Astrocyte (in vitro differentiated cells and primary cell): ENCODE results near the gene C1GALT1. TPM values are rescaled to one million over a fixed set of nuclear protein-coding genes. Genes with fewer than 3 reads are reported as not detected.
A peak's percentile ranks its signal among the peaks of the same experiment; 100 is the strongest.
"Not testable (repeated sequence)": the region's sequence is repeated elsewhere in the genome, so short reads cannot be mapped to it uniquely, and the experiment has no call there.

ENCODE experiments used
- DNase-seq: peaks from one replicate; pipeline ENCODE4 v3.0.0-alpha.2; 2010; ENCODE audit warnings: low read depth
- FAIRE-seq: peaks from 2 replicates; lab custom pipeline; 2011; peaks lifted over from hg19 to GRCh38; lab: Jason Lieb, UNC
- H2AFZ ChIP-seq: 2 replicates; pipeline ENCODE4 v1.6.0; 2012; ENCODE audit warnings: low read depth, low read length, inconsistent platforms
- H3K27ac ChIP-seq: 2 replicates; pipeline ENCODE4 v1.5.1; 2011; ENCODE audit warnings: low read depth, low read length, inconsistent platforms
- H3K27me3 ChIP-seq: 2 replicates; pipeline ENCODE4 v1.6.0; 2011; ENCODE audit warnings: low read length, inconsistent platforms; ENCODE audit not compliant: insufficient read depth
- H3K36me3 ChIP-seq: 2 replicates; pipeline ENCODE4 v1.5.1; 2011; ENCODE audit warnings: low read length, inconsistent platforms; ENCODE audit not compliant: insufficient read depth
- H3K4me1 ChIP-seq: 2 replicates; pipeline ENCODE4 v1.5.1; 2011; ENCODE audit warnings: low read length, inconsistent platforms; ENCODE audit not compliant: insufficient read depth
- H3K4me2 ChIP-seq: 2 replicates; pipeline ENCODE4 v1.6.0; 2012; ENCODE audit warnings: low read length, inconsistent platforms
- H3K4me3 ChIP-seq: 2 replicates; pipeline ENCODE4 v1.5.1; 2011; ENCODE audit warnings: low read depth, mild to moderate bottlenecking, low read length, inconsistent platforms; ENCODE audit not compliant: insufficient read depth
- H3K79me2 ChIP-seq: 2 replicates; pipeline ENCODE4 v1.6.0; 2012; ENCODE audit warnings: mild to moderate bottlenecking, low read length, inconsistent platforms; ENCODE audit not compliant: insufficient read depth
- H3K9ac ChIP-seq: 2 replicates; pipeline ENCODE4 v1.6.0; 2012; ENCODE audit warnings: mild to moderate bottlenecking, low read length, inconsistent platforms
- H3K9me3 ChIP-seq: 2 replicates; pipeline ENCODE4 v1.5.1; 2012; ENCODE audit warnings: low read depth, mild to moderate bottlenecking, low read length, inconsistent platforms; ENCODE audit not compliant: insufficient read depth
- H4K20me1 ChIP-seq: 2 replicates; pipeline ENCODE4 v1.6.0; 2012; ENCODE audit warnings: low read length, inconsistent platforms; ENCODE audit not compliant: insufficient read depth
- H3K27ac Mint-ChIP-seq: one replicate; pipeline ENCODE4 v1.8.0; 2021; ENCODE audit warnings: mild to moderate bottlenecking, mixed read lengths; ENCODE audit not compliant: unreplicated experiment
- H3K27me3 Mint-ChIP-seq: one replicate; pipeline ENCODE4 v1.8.0; 2021; ENCODE audit warnings: low read depth, mixed read lengths; ENCODE audit not compliant: unreplicated experiment
- H3K36me3 Mint-ChIP-seq: one replicate; pipeline ENCODE4 v1.8.0; 2021; ENCODE audit warnings: low read depth, mixed read lengths; ENCODE audit not compliant: unreplicated experiment
- H3K4me1 Mint-ChIP-seq: one replicate; pipeline ENCODE4 v1.8.0; 2021; ENCODE audit warnings: low read depth, mixed read lengths; ENCODE audit not compliant: unreplicated experiment
- H3K4me3 Mint-ChIP-seq: one replicate; pipeline ENCODE4 v1.8.0; 2021; ENCODE audit warnings: mild to moderate bottlenecking, moderate library complexity, mixed read lengths; ENCODE audit not compliant: unreplicated experiment
- H3K9me3 Mint-ChIP-seq: one replicate; pipeline ENCODE4 v1.8.0; 2021; ENCODE audit warnings: mild to moderate bottlenecking, mixed read lengths; ENCODE audit not compliant: unreplicated experiment
- EZH2 ChIP-seq: IDR thresholded peaks from 2 replicates; pipeline ENCODE4 v1.6.1; 2012; ENCODE audit warnings: mild to moderate bottlenecking, low read length, inconsistent platforms; ENCODE audit not compliant: insufficient read depth
- total RNA-seq: library from RNA; stranded (reverse); gene quantifications from 2 replicates; pipeline ENCODE4 v1.2.1, GENCODE V29; 2021
- TF ChIP-seq, protein P1 (sequence below): IDR thresholded peaks from 2 replicates; pipeline ENCODE4 v1.5.1; 2011; ENCODE audit warnings: low read depth, mild to moderate bottlenecking, inconsistent platforms, low read length, moderate library complexity; ENCODE audit not compliant: insufficient read depth

The C1GALT1 gene
- total RNA-seq, 1 donor from 2014 or later: 40.0 TPM

DNA sequence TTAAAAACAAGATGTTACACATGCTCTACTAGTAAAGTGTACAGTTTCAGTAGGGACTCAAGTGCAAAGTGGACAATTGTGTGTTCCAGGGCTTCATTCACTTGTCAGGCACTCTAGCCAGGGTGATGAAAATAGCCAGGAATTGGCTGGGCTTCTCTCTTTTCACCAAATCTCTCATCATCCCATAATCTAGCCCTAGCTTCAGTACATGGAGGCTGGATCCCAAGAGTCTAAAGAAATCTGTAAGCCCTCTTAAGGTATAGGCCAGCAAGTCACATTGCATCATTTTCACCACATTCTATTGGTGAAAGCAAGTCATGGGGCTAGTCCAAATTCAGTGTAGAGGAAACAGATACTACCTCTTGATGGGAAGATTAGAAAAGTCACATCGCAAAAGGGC lies 47.3 kb upstream of the C1GALT1 start:
- H3K4me3 Mint-ChIP-seq: no peak overlapping the region
- Histone ChIP-seq H4K20me1 (no peaks in the 10 kb centered on the region), H3K9ac (no peak overlapping the region), H3K9me3 (no peaks in the 10 kb centered on the region), H3K27me3 (no peaks in the 10 kb centered on the region), H3K79me2 (no peaks in the 10 kb centered on the region), H3K4me3 (no peak overlapping the region), H3K4me1 (no peaks in the 10 kb centered on the region), H3K27ac (no peak overlapping the region), H3K4me2 (no peak overlapping the region), H3K36me3 (no peaks in the 10 kb centered on the region), H2AFZ (no peak overlapping the region)
- no peaks in the 10 kb centered on the region for H3K9me3 Mint-ChIP-seq
- no peak overlapping the region for H3K27ac Mint-ChIP-seq
- no peak for DNase-seq
- H3K4me1 Mint-ChIP-seq: peaks cover 2% of the 10 kb centered on the region
- H3K27me3 Mint-ChIP-seq: no peaks in the 10 kb centered on the region
- no peak for FAIRE-seq
- TF ChIP-seq EZH2: no peak
- TF ChIP-seq, protein P1, sequence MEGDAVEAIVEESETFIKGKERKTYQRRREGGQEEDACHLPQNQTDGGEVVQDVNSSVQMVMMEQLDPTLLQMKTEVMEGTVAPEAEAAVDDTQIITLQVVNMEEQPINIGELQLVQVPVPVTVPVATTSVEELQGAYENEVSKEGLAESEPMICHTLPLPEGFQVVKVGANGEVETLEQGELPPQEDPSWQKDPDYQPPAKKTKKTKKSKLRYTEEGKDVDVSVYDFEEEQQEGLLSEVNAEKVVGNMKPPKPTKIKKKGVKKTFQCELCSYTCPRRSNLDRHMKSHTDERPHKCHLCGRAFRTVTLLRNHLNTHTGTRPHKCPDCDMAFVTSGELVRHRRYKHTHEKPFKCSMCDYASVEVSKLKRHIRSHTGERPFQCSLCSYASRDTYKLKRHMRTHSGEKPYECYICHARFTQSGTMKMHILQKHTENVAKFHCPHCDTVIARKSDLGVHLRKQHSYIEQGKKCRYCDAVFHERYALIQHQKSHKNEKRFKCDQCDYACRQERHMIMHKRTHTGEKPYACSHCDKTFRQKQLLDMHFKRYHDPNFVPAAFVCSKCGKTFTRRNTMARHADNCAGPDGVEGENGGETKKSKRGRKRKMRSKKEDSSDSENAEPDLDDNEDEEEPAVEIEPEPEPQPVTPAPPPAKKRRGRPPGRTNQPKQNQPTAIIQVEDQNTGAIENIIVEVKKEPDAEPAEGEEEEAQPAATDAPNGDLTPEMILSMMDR: no peak
- no peaks in the 10 kb centered on the region for H3K36me3 Mint-ChIP-seq

DNA sequence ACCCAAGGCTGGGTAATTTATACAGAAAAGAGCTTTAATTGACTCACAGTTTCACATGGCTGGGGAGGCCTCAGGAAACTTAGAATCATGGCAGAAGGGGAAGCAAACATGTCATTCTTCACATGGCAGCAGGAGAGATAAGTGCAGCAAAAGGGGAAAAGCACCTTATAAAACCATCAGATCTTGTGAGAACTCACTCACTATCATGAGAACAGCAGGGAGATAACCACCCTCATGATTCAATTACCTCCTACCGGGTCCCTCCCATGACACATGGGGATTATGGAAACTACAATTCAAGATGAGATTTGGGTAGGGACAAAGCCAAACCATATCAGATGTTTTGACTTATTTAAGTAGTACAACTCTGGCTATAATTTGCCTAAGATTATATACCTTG lies 46.4 kb upstream of the C1GALT1 start:
- H3K4me1 ChIP-seq, H3K27me3 ChIP-seq, H3K79me2 ChIP-seq, H4K20me1 ChIP-seq, H3K4me1 Mint-ChIP-seq, H3K27me3 Mint-ChIP-seq, H3K36me3 Mint-ChIP-seq, DNase-seq, H3K4me3 Mint-ChIP-seq, H3K9me3 ChIP-seq, FAIRE-seq, H3K4me3 ChIP-seq, H3K9ac ChIP-seq, H2AFZ ChIP-seq, H3K27ac Mint-ChIP-seq, H3K36me3 ChIP-seq, H3K9me3 Mint-ChIP-seq: not testable (repeated sequence)
- Histone ChIP-seq H3K4me2 (peak overlapping the region; percentile 15), H3K27ac (peak overlapping the region; percentile 1)

DNA sequence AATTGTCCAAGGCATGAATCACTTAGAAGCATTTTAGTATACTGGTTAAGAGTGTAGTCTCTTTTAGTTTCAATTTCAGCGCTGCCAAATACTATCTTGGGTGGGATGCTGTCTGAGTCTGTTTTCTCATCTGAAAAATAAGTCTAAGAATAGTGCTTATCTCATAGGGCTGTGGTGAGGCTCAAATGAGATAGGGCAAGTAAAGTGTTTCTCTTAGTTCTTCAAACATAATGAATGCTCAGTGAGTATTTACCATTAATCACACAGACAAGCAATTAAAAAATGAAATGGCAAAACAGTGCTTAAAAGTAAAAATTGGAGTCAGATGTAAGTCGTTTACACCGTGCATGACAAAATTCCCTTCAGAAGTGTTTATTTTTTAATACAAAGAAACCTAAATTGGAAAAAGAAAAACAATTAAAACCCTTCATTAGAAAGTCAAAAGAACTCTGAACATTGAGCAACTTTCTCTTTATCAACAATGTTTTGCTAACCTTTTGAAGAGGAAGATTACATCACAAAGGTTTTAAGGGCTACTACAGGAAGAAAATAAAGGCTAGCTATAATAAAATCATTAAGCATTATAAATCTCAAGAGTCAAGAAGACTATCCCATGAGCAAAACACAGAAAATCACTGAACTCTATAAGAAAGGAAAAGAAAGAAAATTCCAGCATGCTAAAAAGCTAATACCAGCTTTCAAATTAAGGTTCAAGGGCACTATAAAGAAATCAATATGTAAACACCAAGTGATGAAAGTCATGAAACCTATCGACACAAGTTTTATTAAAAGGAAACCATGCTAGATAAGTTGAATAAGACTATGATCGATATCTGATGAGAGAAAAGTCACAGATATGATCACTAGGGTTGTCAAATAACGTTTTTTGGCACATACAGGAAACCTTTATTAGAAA lies 45.6 kb upstream of the C1GALT1 start:
- H3K4me3 Mint-ChIP-seq: no peak overlapping the region

More for the DNA sequence above, 45.6 kb upstream of the C1GALT1 start:
- H3K9me3 Mint-ChIP-seq: no peaks in the 10 kb centered on the region
- Histone ChIP-seq H3K4me3 (no peak overlapping the region), H3K9ac (no peak overlapping the region), H2AFZ (no peak overlapping the region), H3K9me3 (no peaks in the 10 kb centered on the region), H3K27me3 (no peaks in the 10 kb centered on the region), H3K36me3 (no peaks in the 10 kb centered on the region), H3K4me2 (peak overlapping the region; percentile 15), H3K79me2 (no peaks in the 10 kb centered on the region), H4K20me1 (no peaks in the 10 kb centered on the region), H3K4me1 (no peaks in the 10 kb centered on the region), H3K27ac (peak overlapping the region; percentile 1)
- no peaks in the 10 kb centered on the region for H3K27me3 Mint-ChIP-seq
- no peaks in the 10 kb centered on the region for H3K36me3 Mint-ChIP-seq
- DNase-seq: peak; percentile 65
- peaks cover 2% of the 10 kb centered on the region for H3K4me1 Mint-ChIP-seq
- no peak for TF ChIP-seq EZH2
- TF ChIP-seq, protein P1: no peak
- no peak for FAIRE-seq
- H3K27ac Mint-ChIP-seq: no peak overlapping the region
